Gastroesophageal sphincter (tissue), 3 donors: ENCODE measurements around the gene LAMA2.

Source experiments
- POLR2A ChIP-seq, 2 donors: fragments of 450-650 bp; IDR thresholded peaks; one replicate each; pipeline ENCODE4 v1.6.1; 2017; ENCODE audit warnings: antibody characterized with exemption in 2 of 2, mild to moderate bottlenecking in 2 of 2, moderate library complexity in 1 of 2
- TF ChIP-seq, protein P1 (sequence below), 4 experiments: fragments of 200-600 bp in 2 of 4; fragments of 450-650 bp in 2 of 4; sonication (generic) in 1 of 4; IDR thresholded peaks; one replicate each; pipeline ENCODE4 v1.5.1; 2017 to 2019; ENCODE audit warnings: antibody characterized with exemption in 4 of 4, mild to moderate bottlenecking in 2 of 4, moderate library complexity in 2 of 4

DNA sequence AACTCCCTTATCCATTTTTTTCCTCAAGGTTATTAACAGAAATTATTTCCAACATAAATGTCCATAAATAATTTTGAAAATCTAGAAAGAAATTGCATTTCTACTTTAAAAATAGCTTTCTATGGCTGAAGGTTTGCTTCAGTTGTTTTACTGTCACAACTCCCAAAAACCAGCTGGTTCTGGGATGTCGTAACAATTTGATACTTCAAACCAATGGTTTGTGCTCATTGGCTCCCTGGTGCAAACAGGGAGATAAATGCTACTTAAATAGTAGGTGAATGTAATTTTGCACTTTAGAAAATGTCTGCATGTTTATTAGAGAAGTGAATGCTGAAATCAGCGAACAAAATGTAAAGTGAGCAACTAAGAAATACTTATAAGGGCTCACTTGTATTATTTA is 31.1 kb downstream of the LAMA2 start:
- TF ChIP-seq, protein P1, sequence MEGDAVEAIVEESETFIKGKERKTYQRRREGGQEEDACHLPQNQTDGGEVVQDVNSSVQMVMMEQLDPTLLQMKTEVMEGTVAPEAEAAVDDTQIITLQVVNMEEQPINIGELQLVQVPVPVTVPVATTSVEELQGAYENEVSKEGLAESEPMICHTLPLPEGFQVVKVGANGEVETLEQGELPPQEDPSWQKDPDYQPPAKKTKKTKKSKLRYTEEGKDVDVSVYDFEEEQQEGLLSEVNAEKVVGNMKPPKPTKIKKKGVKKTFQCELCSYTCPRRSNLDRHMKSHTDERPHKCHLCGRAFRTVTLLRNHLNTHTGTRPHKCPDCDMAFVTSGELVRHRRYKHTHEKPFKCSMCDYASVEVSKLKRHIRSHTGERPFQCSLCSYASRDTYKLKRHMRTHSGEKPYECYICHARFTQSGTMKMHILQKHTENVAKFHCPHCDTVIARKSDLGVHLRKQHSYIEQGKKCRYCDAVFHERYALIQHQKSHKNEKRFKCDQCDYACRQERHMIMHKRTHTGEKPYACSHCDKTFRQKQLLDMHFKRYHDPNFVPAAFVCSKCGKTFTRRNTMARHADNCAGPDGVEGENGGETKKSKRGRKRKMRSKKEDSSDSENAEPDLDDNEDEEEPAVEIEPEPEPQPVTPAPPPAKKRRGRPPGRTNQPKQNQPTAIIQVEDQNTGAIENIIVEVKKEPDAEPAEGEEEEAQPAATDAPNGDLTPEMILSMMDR (IDR thresholded peaks at IDR 0.05): no peak
- TF ChIP-seq POLR2A (IDR thresholded peaks at IDR 0.05): no peak
